ENCODE data around the gene LINC00632. TPM values are rescaled to one million over a fixed set of nuclear protein-coding genes. Genes with fewer than 3 reads are reported as not detected.

LINC00632 gene
- polyA plus RNA-seq, 1 donor (not counting 4 experiments of a cell fraction or from before 2014, with no cell fraction given): 2.2 TPM

- DNase-seq (ENCODE audit: low read depth, low spot score) (no peak), FAIRE-seq (no peak)
- TF ChIP-seq EZH2 (IDR thresholded peaks at IDR 0.05; ENCODE audit: low read length): no peak
- TF ChIP-seq, protein P1, sequence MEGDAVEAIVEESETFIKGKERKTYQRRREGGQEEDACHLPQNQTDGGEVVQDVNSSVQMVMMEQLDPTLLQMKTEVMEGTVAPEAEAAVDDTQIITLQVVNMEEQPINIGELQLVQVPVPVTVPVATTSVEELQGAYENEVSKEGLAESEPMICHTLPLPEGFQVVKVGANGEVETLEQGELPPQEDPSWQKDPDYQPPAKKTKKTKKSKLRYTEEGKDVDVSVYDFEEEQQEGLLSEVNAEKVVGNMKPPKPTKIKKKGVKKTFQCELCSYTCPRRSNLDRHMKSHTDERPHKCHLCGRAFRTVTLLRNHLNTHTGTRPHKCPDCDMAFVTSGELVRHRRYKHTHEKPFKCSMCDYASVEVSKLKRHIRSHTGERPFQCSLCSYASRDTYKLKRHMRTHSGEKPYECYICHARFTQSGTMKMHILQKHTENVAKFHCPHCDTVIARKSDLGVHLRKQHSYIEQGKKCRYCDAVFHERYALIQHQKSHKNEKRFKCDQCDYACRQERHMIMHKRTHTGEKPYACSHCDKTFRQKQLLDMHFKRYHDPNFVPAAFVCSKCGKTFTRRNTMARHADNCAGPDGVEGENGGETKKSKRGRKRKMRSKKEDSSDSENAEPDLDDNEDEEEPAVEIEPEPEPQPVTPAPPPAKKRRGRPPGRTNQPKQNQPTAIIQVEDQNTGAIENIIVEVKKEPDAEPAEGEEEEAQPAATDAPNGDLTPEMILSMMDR (optimal IDR thresholded peaks at IDR 0.05 in 1 of 3, IDR thresholded peaks at IDR 0.05 in 1 of 3, conservative IDR thresholded peaks at IDR 0.05 in 1 of 3; ENCODE audit: extremely low read depth in 1 of 3, insufficient read depth in 2 of 3, low read length in 3 of 3): no peak
- Histone ChIP-seq H3K36me3 (ENCODE audit: control insufficient read depth in 2 of 2, extremely low read depth in 1 of 2, insufficient read depth in 2 of 2, low read length in 2 of 2) (no peaks in the 10 kb centered on the region), H3K27ac (ENCODE audit: control insufficient read depth, insufficient read depth, low read length) (no peak overlapping the region), H3K9me1 (ENCODE audit: control insufficient read depth, extremely low read depth, insufficient read depth, low read length) (no peaks in the 10 kb centered on the region), H3K4me3 (ENCODE audit: control insufficient read depth in 2 of 3, extremely low read depth in 1 of 3, insufficient read depth in 2 of 3, low read depth in 1 of 3, low read length in 3 of 3) (no peak overlapping the region), H3K9ac (ENCODE audit: control insufficient read depth, extremely low read depth, insufficient read depth, low read length) (no peak overlapping the region), H3K4me2 (ENCODE audit: control insufficient read depth, extremely low read depth, insufficient read depth, low read depth, low read length) (no peak overlapping the region), H4K20me1 (ENCODE audit: control insufficient read depth, extremely low read depth, insufficient read depth, low read length) (no peaks in the 10 kb centered on the region), H2AFZ (ENCODE audit: control insufficient read depth, low read length) (no peak overlapping the region), H3K79me2 (ENCODE audit: control insufficient read depth, insufficient read depth, low read length) (no peaks in the 10 kb centered on the region), H3K27me3 (ENCODE audit: control insufficient read depth, extremely low read depth, insufficient read depth, low read length) (no peaks in the 10 kb centered on the region), H3K9me3 (ENCODE audit: control insufficient read depth, low read depth, low read length) (no peaks in the 10 kb centered on the region), H3K4me1 (ENCODE audit: control insufficient read depth, extremely low read depth, insufficient read depth, low read length) (no peaks in the 10 kb centered on the region)
- dilution Hi-C loops (cut with MboI; ENCODE audit: extremely low pct_ligation_motif_present, low sequenced_read_pairs): no loop called here
Measured at GRCh38 chrX:140822184-140822583, 112.6 kb downstream of the LINC00632 start.

GRCh38 chrX:140822861-140823260, 113.3 kb downstream of the LINC00632 start:
- Histone ChIP-seq H3K4me2 (ENCODE audit: control insufficient read depth, extremely low read depth, insufficient read depth, low read depth, low read length) (no peak overlapping the region), H3K79me2 (ENCODE audit: control insufficient read depth, insufficient read depth, low read length) (no peaks in the 10 kb centered on the region), H3K27ac (ENCODE audit: control insufficient read depth, insufficient read depth, low read length) (no peak overlapping the region), H3K9me1 (ENCODE audit: control insufficient read depth, extremely low read depth, insufficient read depth, low read length) (no peaks in the 10 kb centered on the region), H3K9ac (ENCODE audit: control insufficient read depth, extremely low read depth, insufficient read depth, low read length) (no peak overlapping the region), H4K20me1 (ENCODE audit: control insufficient read depth, extremely low read depth, insufficient read depth, low read length) (no peaks in the 10 kb centered on the region), H3K36me3 (ENCODE audit: control insufficient read depth in 2 of 2, extremely low read depth in 1 of 2, insufficient read depth in 2 of 2, low read length in 2 of 2) (no peaks in the 10 kb centered on the region), H3K9me3 (ENCODE audit: control insufficient read depth, low read depth, low read length) (no peaks in the 10 kb centered on the region), H3K4me3 (ENCODE audit: control insufficient read depth in 2 of 3, extremely low read depth in 1 of 3, insufficient read depth in 2 of 3, low read depth in 1 of 3, low read length in 3 of 3) (no peak overlapping the region), H3K4me1 (ENCODE audit: control insufficient read depth, extremely low read depth, insufficient read depth, low read length) (no peaks in the 10 kb centered on the region), H2AFZ (ENCODE audit: control insufficient read depth, low read length) (no peak overlapping the region), H3K27me3 (ENCODE audit: control insufficient read depth, extremely low read depth, insufficient read depth, low read length) (no peaks in the 10 kb centered on the region)
- TF ChIP-seq, protein P1 (optimal IDR thresholded peaks at IDR 0.05 in 1 of 3, IDR thresholded peaks at IDR 0.05 in 1 of 3, conservative IDR thresholded peaks at IDR 0.05 in 1 of 3; ENCODE audit: extremely low read depth in 1 of 3, insufficient read depth in 2 of 3, low read length in 3 of 3): no peak
- TF ChIP-seq EZH2 (IDR thresholded peaks at IDR 0.05; ENCODE audit: low read length): no peak
- FAIRE-seq (no peak), DNase-seq (ENCODE audit: low read depth, low spot score) (no peak)
- dilution Hi-C loops (cut with MboI; ENCODE audit: extremely low pct_ligation_motif_present, low sequenced_read_pairs): no loop called here

Data from keratinocyte (primary cell).